ENCODE results near the gene DIABLO. TPM values are rescaled to one million over a fixed set of nuclear protein-coding genes. Genes with fewer than 3 reads are reported as not detected.

DIABLO gene
- total RNA-seq, 1 experiment from 2014 or later, result 72.0 TPM

GRCh38 chr12:122194804-122195203, 31.0 kb downstream of the DIABLO start:
- Histone ChIP-seq H3K9me3 (ENCODE audit: low read depth, low read length, poor library complexity, severe bottlenecking) (no peaks in the 10 kb centered on the region), H3K4me3 (ENCODE audit: low read depth, low read length, poor library complexity, severe bottlenecking) (no peak overlapping the region), H3K27me3 (replicated peaks; ENCODE audit: insufficient read depth, low read depth, low read length, poor library complexity) (no peaks in the 10 kb centered on the region), H3K4me1 (ENCODE audit: insufficient read depth, low read length, poor library complexity, severe bottlenecking) (no peaks in the 10 kb centered on the region), H3K36me3 (ENCODE audit: insufficient read depth, low read length, poor library complexity, severe bottlenecking) (no peaks in the 10 kb centered on the region), H3K27ac (ENCODE audit: low read depth, low read length, poor library complexity, severe bottlenecking) (no peak overlapping the region)
- TF ChIP-seq EZH2 (IDR thresholded peaks at IDR 0.05; ENCODE audit: borderline replicate concordance, low read depth, low read length, poor library complexity, severe bottlenecking), result no peak
- TF ChIP-seq CTCF (conservative IDR thresholded peaks at IDR 0.05; ENCODE audit: low read depth, low read length), result no peak
- DNase-seq (ENCODE audit: low spot score), result no peak
- ChIA-PET CTCF (no interaction called here), POLR2A (ENCODE audit: low non-redundant PET) (no interaction called here)
- BruUV-seq (replicated peaks), result no TSS peak
- intact Hi-C loops (cut with micrococcal nuclease; ENCODE audit: unreplicated experiment), result loop anchor here (5.0 kb wide), 2 partner anchors 63 to 143 kb away; no protein-coding TSS in a partner anchor

GRCh38 chr12:122192441-122192840, 33.4 kb downstream of the DIABLO start:
- no peaks in the 10 kb centered on the region for H3K36me3 ChIP-seq (ENCODE audit: insufficient read depth, low read length, poor library complexity, severe bottlenecking)
- H3K27me3 ChIP-seq (replicated peaks; ENCODE audit: insufficient read depth, low read depth, low read length, poor library complexity), result no peaks in the 10 kb centered on the region
- ChIA-PET POLR2A (ENCODE audit: low non-redundant PET) (interaction anchor here (0.5 kb wide), 1 partner anchor 182 kb away, joined by 8 read pairs; no protein-coding TSS in a partner anchor), CTCF (interaction anchor here (2.0 kb wide), 1 partner anchor 138 kb away, joined by 9 read pairs; no protein-coding TSS in a partner anchor)
- H3K4me3 ChIP-seq (ENCODE audit: low read depth, low read length, poor library complexity, severe bottlenecking), result no peak overlapping the region
- no peaks in the 10 kb centered on the region for H3K4me1 ChIP-seq (ENCODE audit: insufficient read depth, low read length, poor library complexity, severe bottlenecking)
- DNase-seq (ENCODE audit: low spot score), result no peak
- H3K27ac ChIP-seq (ENCODE audit: low read depth, low read length, poor library complexity, severe bottlenecking), result no peak overlapping the region
- intact Hi-C loops (cut with micrococcal nuclease; ENCODE audit: unreplicated experiment), result loop anchor here (5.0 kb wide), 2 partner anchors 60 to 140 kb away; no protein-coding TSS in a partner anchor
- no TSS peak for BruUV-seq (replicated peaks)
- no peaks in the 10 kb centered on the region for H3K9me3 ChIP-seq (ENCODE audit: low read depth, low read length, poor library complexity, severe bottlenecking)
- TF ChIP-seq CTCF (conservative IDR thresholded peaks at IDR 0.05; ENCODE audit: low read depth, low read length) (no peak), EZH2 (IDR thresholded peaks at IDR 0.05; ENCODE audit: borderline replicate concordance, low read depth, low read length, poor library complexity, severe bottlenecking) (no peak)

DNA sequence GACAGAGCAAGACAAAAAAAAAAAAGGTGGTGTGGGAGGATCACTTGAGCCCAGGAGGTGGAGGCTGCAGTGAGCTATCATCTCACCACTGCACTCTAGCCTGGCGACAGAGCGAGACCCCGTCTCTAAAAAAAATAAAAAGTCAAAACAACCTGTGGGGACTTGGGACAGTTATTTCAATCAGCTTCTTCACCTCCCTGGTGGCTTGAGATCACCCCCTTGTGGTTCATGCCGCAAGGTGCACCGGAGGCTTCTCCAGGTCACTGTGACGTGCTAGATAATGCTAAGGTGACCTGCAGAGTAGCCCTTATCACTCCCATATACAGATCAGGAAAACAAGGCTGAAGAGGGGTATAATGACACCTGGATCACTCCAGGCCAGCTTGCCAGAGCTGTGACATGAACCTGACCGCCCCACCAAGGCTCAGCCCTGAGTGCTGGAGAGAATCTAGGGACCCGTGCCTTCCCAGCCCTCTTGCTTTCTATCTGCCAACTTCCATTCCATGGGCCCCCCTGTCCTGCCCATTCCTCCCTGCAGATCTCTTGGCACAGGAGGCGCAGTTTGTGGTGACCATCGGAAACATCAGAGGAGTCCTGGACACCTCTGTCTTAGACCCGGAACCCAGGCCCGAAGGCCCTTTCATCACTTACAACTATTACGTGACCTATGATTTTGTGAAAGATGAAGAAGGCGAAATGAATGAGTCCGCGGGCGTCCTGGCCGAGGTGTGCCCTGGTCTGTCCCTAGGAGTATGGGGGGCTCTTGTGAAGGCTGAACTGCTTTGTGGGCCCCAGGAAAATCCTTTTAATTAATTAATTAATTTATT, 34.8 kb downstream of the DIABLO start:
- CTCF ChIA-PET, result interaction anchor here (0.7 to 2.0 kb wide), 3 partner anchors 15 to 137 kb away, joined by 3 to 10 read pairs (median 9); no protein-coding TSS in a partner anchor
- no TSS peak for BruUV-seq (replicated peaks)
- POLR2A ChIA-PET (ENCODE audit: low non-redundant PET), result no interaction called here
- Histone ChIP-seq H3K27ac (ENCODE audit: low read depth, low read length, poor library complexity, severe bottlenecking) (no peak overlapping the region), H3K27me3 (replicated peaks; ENCODE audit: insufficient read depth, low read depth, low read length, poor library complexity) (no peaks in the 10 kb centered on the region), H3K4me1 (ENCODE audit: insufficient read depth, low read length, poor library complexity, severe bottlenecking) (no peaks in the 10 kb centered on the region), H3K4me3 (ENCODE audit: low read depth, low read length, poor library complexity, severe bottlenecking) (no peak overlapping the region), H3K36me3 (ENCODE audit: insufficient read depth, low read length, poor library complexity, severe bottlenecking) (no peaks in the 10 kb centered on the region), H3K9me3 (ENCODE audit: low read depth, low read length, poor library complexity, severe bottlenecking) (no peaks in the 10 kb centered on the region)
- intact Hi-C loops (cut with micrococcal nuclease; ENCODE audit: unreplicated experiment), result loop anchor here (5.0 kb wide), 2 partner anchors 59 to 139 kb away; no protein-coding TSS in a partner anchor
- TF ChIP-seq CTCF (conservative IDR thresholded peaks at IDR 0.05; ENCODE audit: low read depth, low read length), result peak; percentile 82
- TF ChIP-seq EZH2 (IDR thresholded peaks at IDR 0.05; ENCODE audit: borderline replicate concordance, low read depth, low read length, poor library complexity, severe bottlenecking), result no peak
- DNase-seq (ENCODE audit: low spot score), result peak; percentile 73
